Measurements from ENCODE around the gene KRTAP15-1.

- TF ChIP-seq POLR2A (IDR thresholded peaks at IDR 0.05; ENCODE audit: low read length) (no peak), CTCF (IDR thresholded peaks at IDR 0.05) (no peak), MAX (IDR thresholded peaks at IDR 0.05) (no peak), PBX3 (IDR thresholded peaks at IDR 0.05) (no peak), MAFK (IDR thresholded peaks at IDR 0.05; ENCODE audit: partially characterized antibody) (no peak), RAD21 (conservative IDR thresholded peaks at IDR 0.05 in 1 of 2, IDR thresholded peaks at IDR 0.05 in 1 of 2) (no peak), MYC (IDR thresholded peaks at IDR 0.05; ENCODE audit: borderline replicate concordance, low read length) (no peak), ESRRA (IDR thresholded peaks at IDR 0.05; ENCODE audit: borderline replicate concordance, low read length) (no peak)
Measured at GRCh38 chr21:30448514-30448913, 8.4 kb downstream of the KRTAP15-1 start.

Measured in A549 (cell line).